Duodenal mucosa (tissue), 2 donors: Measurements from ENCODE around the gene DIP2C.
"Not testable (repeated sequence)": the region's sequence is repeated elsewhere in the genome, so short reads cannot be mapped to it uniquely, and the experiment has no call there.

Experiments used
- H3K27ac ChIP-seq: one replicate; pipeline ENCODE4 v1.7.0; 2013; ENCODE audit warnings: low read depth, low read length
- H3K27me3 ChIP-seq, 2 donors: one replicate each; pipeline ENCODE4 v1.7.0; 2013; ENCODE audit warnings: low read length in 2 of 2, control low read depth in 1 of 2; ENCODE audit not compliant: insufficient read depth in 2 of 2, control insufficient read depth in 1 of 2
- H3K36me3 ChIP-seq, 2 donors: one replicate each; pipeline ENCODE4 v1.7.0; 2013; ENCODE audit warnings: low read length in 2 of 2, control low read depth in 1 of 2; ENCODE audit not compliant: insufficient read depth in 2 of 2, control insufficient read depth in 1 of 2
- H3K4me1 ChIP-seq, 2 donors: one replicate each; pipeline ENCODE4 v1.7.0; 2013; ENCODE audit warnings: low read length in 2 of 2, control low read depth in 1 of 2; ENCODE audit not compliant: insufficient read depth in 2 of 2, control insufficient read depth in 1 of 2
- H3K4me3 ChIP-seq, 2 donors: one replicate each; pipeline ENCODE4 v1.7.0; 2013; ENCODE audit warnings: low read length in 2 of 2, low read depth in 1 of 2
- H3K9ac ChIP-seq, 2 donors: one replicate each; pipeline ENCODE4 v1.7.0; 2013; ENCODE audit warnings: low read length in 2 of 2, low read depth in 1 of 2
- H3K9me3 ChIP-seq, 2 donors: one replicate each; pipeline ENCODE4 v1.7.0; 2013; ENCODE audit warnings: low read length in 2 of 2, control low read depth in 1 of 2; ENCODE audit not compliant: control insufficient read depth in 1 of 2

DIP2C gene

GRCh38 chr10:636016-636730 lies 53.3 kb downstream of the DIP2C start:
- H3K4me3 ChIP-seq, result no peak overlapping the region
- H3K9me3 ChIP-seq, result no peaks in the 10 kb centered on the region
- no peaks in the 10 kb centered on the region for H3K36me3 ChIP-seq
- H3K9ac ChIP-seq, result no peak overlapping the region
- no peaks in the 10 kb centered on the region for H3K27me3 ChIP-seq
- peaks cover 0 to 6% of the 10 kb centered on the region in 2 donors for H3K4me1 ChIP-seq
- no peak overlapping the region for H3K27ac ChIP-seq

- Histone ChIP-seq H3K9ac (no peak overlapping the region), H3K9me3 (no peaks in the 10 kb centered on the region), H3K27me3 (no peaks in the 10 kb centered on the region), H3K4me1 (peaks cover 0 to 6% of the 10 kb centered on the region in 2 donors), H3K27ac (no peak overlapping the region), H3K36me3 (no peaks in the 10 kb centered on the region), H3K4me3 (no peak overlapping the region)
Measured at GRCh38 chr10:635088-635861, 54.2 kb downstream of the DIP2C start.

- no peak overlapping the region for H3K4me3 ChIP-seq
- no peak overlapping the region for H3K27ac ChIP-seq
- H3K9ac ChIP-seq, result no peak overlapping the region
- H3K4me1 ChIP-seq, result peaks cover 0 to 6% of the 10 kb centered on the region in 2 donors
- H3K9me3 ChIP-seq, result no peaks in the 10 kb centered on the region
- no peaks in the 10 kb centered on the region for H3K36me3 ChIP-seq
- no peaks in the 10 kb centered on the region for H3K27me3 ChIP-seq
Measured at GRCh38 chr10:634256-634655, 55.2 kb downstream of the DIP2C start.

- Histone ChIP-seq H3K27me3 (no peaks in the 10 kb centered on the region), H3K9me3 (no peaks in the 10 kb centered on the region), H3K4me3 (no peak overlapping the region), H3K27ac (no peak overlapping the region), H3K9ac (no peak overlapping the region), H3K36me3 (no peaks in the 10 kb centered on the region), H3K4me1 (peaks cover 0 to 6% of the 10 kb centered on the region in 2 donors)
Measured at GRCh38 chr10:633279-634245, 55.9 kb downstream of the DIP2C start.

GRCh38 chr10:632807-633177 lies 56.7 kb downstream of the DIP2C start:
- not testable (repeated sequence) for H3K4me1 ChIP-seq, H3K9me3 ChIP-seq, H3K27me3 ChIP-seq, H3K4me3 ChIP-seq, H3K27ac ChIP-seq, H3K9ac ChIP-seq, H3K36me3 ChIP-seq

GRCh38 chr10:632155-632806 lies 57.2 kb downstream of the DIP2C start:
- not testable (repeated sequence) for H3K36me3 ChIP-seq, H3K4me1 ChIP-seq, H3K27me3 ChIP-seq, H3K9me3 ChIP-seq, H3K9ac ChIP-seq, H3K27ac ChIP-seq, H3K4me3 ChIP-seq

- Histone ChIP-seq H3K4me1 (peaks cover 0 to 6% of the 10 kb centered on the region in 2 donors), H3K9me3 (no peaks in the 10 kb centered on the region), H3K4me3 (no peak overlapping the region), H3K36me3 (no peaks in the 10 kb centered on the region), H3K27me3 (no peaks in the 10 kb centered on the region), H3K27ac (no peak overlapping the region), H3K9ac (no peak overlapping the region)
Measured at GRCh38 chr10:631266-631665, 58.2 kb downstream of the DIP2C start.

GRCh38 chr10:630581-631073 lies 58.8 kb downstream of the DIP2C start:
- Histone ChIP-seq H3K27ac (no peak overlapping the region), H3K9me3 (no peaks in the 10 kb centered on the region), H3K36me3 (no peaks in the 10 kb centered on the region), H3K9ac (no peak overlapping the region), H3K4me3 (no peak overlapping the region), H3K4me1 (peaks cover 4 to 6% of the 10 kb centered on the region in 2 donors), H3K27me3 (no peaks in the 10 kb centered on the region)

GRCh38 chr10:629186-629998 lies 60.1 kb downstream of the DIP2C start:
- H3K4me3 ChIP-seq, result no peak overlapping the region
- no peaks in the 10 kb centered on the region for H3K27me3 ChIP-seq
- H3K9me3 ChIP-seq, result no peaks in the 10 kb centered on the region
- no peak overlapping the region for H3K27ac ChIP-seq
- peaks cover 4 to 6% of the 10 kb centered on the region in 2 donors for H3K4me1 ChIP-seq
- H3K36me3 ChIP-seq, result no peaks in the 10 kb centered on the region
- H3K9ac ChIP-seq, result no peak overlapping the region
